Measurements from ENCODE around the gene PEX7.

- TF ChIP-seq CTCF (conservative IDR thresholded peaks at IDR 0.05 in 1 of 2, IDR thresholded peaks at IDR 0.05 in 1 of 2; ENCODE audit: low read depth in 1 of 2, low read length in 2 of 2) (no peak), EZH2 (IDR thresholded peaks at IDR 0.05; ENCODE audit: low read length, missing control alignments) (no peak)
Measured at GRCh38 chr6:136897071-136897470, 74.7 kb downstream of the PEX7 start.

All from fibroblast of lung (primary cell).